HG03442 (cell line): ENCODE measurements around the gene CYB5B.

ENCODE experiments used
- ATAC-seq: cut with Tn5 transposase; IDR thresholded peaks from one replicate; pipeline ENCODE4 v1.9.1; 2021; ENCODE audit warnings: mild to moderate bottlenecking, moderate library complexity; ENCODE audit not compliant: unreplicated experiment

The CYB5B gene

DNA sequence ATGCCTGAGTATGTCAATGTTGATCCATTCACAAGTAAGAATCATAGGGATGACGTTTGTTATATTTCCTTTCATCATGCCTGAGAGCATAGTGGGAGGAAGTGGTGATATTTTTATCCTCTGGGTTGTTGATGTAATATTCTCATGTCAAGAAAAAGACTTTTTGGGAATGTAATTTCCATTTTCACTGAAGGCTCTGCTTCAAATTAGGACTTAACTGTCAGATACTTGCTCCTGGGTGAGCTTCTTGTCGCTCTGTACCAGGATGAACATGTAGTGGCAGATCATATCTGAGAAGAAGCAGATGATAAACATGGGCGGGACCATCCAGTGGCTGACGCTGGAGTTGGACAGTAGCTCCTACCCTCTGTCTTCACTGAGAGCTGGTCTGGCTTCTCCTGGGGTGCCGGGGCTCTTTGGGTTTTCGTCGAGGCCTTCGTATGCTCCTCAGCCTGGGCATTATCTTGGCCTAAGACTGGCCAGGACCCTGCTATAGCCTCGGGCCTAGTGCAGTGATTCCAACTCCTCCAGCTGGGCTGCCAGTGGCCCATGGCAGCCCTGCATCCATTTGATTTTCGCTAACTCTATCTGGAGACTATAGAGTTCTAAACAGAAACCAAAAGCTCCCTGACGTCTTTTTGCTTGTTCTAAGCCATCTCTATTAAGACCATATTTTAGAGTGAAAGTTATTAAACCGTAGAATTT lies 19.7 kb downstream of the CYB5B start:
- no peak for ATAC-seq

DNA sequence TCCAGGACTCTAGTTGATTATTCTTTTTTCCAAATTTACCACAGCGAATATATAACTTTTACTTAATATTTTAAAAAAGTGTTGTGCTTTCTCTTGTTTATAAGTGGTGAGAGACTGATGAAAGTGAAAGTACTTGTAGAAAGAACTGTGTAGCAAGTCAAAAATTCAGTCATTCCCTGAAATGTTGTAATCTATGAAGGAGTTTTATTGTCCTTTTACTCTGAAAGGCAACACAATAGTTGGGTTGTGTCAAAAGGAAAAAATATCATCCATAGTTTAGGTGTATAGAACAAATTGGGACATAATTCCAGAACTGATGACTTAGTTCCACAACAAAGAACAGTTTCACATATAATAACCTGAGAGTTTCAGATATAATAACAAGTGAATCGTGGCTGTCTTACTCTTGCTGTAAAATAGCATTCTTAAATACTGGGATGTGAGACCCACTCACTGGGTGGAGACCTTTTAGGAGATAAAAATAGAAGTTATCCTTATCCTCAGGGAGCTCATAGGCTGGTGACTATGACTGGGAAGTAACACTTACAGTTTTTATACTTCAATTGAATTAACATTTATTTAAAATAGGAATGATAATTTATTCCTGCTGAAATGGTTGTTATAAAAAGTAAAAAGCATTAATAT lies 20.6 kb downstream of the CYB5B start:
- no peak for ATAC-seq

DNA sequence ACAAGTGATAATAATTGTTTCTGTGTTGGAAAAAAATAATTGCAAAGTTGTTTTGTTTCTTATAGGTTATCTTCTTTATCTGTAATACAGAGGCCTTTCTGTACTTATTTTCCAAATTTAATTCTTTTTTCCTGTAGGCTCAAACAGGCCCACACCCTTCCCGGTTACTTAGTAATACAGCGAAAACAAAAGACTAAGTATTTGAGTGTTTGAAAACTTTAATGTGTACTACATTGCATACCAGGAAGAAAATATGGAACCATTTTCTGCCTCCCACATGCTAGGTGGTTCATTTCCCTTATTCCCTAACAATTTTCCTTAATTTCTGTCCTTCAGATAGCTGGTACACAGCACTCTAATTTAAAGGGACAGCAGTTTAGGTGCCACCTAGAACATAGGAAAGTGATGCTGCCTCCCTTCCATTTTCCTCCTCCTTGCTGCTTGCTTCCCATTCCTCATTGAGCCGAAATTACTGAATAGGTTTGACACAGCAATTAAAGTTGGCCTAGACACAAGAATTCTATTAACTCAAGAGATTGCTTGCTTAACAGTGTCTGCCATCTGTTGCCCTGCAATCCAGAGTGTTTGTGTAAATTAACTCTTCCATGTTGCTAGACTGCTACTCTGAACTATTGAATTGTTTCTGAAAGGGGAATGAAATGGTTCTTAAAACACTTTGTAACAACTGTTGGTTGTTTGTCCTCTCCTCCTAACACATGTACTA lies 24.2 kb downstream of the CYB5B start:
- no peak for ATAC-seq

DNA sequence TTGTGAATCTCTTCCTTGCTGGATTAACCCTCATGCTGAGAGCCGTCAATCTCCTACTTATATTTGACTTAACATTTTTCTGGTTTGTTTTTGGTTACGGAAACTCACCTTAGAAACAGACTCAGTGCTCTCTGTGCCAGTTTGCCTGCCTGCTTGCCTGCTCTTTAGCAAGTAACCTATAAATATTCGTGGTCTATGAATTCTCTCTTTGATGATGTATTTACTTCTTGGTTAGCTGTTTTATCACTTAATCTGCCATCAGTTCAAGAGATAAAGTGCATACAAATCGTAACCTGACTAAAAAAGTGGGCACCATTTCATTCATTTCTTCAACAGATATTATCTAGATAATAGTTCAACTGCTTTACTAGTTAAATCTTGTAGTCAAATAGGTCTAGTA lies 26.7 kb downstream of the CYB5B start:
- no peak for ATAC-seq

DNA sequence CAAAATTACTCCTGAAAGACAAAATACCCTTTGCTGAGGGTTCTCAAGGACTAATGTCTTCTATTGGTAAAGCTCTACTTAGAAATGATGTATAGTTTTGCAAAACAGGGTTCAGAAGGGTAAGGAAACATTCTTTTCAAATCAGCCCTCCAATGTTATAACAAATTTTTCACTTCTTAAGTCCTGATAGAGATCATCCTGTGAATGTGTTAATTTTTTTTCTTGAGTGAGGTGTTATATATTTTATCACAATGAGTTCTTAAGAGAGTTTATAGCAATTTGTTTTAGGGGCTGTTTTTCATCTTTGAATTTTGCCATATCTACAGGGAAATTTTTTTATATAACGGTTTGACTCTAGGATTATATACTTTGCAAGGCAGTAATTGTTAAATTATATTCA lies 29.5 kb downstream of the CYB5B start:
- no peak for ATAC-seq

DNA sequence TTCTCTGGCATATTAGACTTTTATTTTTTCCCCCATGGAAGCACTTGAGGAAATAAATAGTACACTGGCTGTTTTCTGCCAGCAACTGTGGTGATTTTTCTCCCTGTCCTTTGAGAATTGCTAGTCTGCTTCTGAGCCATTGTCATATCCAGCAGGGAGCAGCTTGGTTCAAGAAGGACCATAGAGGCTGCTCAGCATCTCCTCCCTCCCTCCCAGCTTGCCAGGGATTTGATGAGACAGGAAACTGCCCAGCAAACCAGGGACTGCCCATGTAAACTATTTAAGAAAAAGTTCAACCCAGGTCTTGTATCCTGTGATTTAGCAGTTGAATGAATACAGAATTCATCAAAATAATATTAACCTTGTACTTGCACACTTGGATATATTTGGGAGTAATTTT lies 39.5 kb downstream of the CYB5B start:
- no peak for ATAC-seq

DNA sequence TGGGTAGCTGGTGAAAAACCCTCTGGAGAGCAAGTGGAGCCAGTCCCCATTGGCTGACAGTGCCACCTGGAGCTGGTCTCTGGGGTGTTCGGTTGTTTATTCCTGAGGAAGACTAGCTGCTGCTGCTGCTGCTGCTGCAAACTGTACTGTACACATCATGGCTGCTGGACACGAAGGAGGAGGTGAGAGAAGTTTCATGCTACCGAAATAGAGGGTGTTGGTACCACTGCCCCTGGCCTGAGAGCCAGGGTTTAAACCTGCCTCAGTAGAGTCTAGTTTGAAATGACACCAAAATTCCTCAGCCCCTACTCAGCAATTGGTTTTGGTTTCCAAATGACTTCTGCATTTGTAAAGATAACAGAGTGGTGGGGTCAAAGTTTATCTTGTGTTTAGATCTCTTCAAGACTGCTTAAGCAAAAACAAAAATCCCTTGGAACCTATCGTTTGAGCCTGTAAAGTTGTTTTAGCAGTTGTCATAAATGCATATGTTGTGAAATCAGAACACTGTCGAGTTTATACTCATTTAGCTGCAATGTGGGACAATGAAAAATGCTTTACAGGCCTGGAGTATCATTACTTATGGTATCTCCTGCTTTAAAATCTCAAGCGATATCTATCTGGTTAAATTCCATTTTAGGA lies 40.8 kb downstream of the CYB5B start:
- peak; percentile 44 for ATAC-seq

DNA sequence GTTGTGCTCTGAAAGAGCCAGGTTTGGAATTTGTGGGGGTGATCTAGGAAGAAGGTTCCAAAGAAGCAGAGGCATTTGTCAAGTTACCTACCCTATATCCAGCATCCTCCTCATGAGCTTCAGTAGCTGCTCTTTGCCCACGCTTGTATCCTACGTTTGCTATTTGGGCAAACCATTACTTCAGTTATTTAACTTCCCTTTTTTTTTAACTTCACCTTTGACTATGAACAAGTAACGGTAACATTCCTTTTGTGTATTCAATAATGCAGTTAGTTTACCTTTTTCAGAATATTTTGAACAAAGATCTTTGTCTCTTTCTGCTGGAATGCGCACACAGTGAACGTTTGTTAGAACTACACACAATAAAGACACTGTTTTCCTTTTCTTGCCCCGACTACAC lies 41.5 kb downstream of the CYB5B start:
- ATAC-seq = no peak

DNA sequence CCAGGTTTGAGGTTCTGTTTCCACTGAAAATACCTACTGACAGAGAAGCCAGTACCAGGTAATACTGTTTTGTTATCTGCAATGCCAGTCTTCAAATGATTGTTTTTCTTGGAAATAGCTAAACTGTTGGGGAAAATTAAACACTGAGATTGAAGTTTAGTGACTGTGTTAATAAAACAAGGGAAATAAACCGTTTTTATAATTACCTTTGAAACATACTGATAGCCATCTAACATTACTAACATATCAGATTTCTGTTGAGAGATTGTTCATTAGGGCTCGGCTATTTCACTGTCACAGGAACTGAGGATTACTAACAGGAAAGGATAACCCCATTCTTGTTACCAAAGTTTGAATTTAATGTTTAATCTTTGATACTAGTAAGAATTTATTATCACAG lies 42.1 kb downstream of the CYB5B start:
- no peak for ATAC-seq

DNA sequence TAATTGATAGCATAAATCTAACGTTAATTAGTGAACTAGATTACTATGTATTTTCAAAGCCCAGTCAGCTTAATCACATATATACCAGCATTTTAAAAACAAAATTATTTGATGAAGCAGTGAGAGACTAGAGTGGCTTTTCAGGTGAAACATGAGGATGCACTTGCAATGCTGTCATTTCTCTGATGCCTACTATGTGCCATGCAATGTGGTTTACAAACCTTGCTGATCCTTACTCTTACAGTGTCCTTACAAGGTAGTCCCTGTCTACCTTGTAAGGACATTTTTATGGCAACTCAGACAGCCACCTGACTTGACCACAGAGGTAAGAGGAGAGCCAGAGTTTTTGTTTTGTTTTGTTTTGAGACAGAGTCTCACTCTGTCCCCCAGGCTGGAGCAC lies 42.7 kb downstream of the CYB5B start:
- ATAC-seq = no peak

DNA sequence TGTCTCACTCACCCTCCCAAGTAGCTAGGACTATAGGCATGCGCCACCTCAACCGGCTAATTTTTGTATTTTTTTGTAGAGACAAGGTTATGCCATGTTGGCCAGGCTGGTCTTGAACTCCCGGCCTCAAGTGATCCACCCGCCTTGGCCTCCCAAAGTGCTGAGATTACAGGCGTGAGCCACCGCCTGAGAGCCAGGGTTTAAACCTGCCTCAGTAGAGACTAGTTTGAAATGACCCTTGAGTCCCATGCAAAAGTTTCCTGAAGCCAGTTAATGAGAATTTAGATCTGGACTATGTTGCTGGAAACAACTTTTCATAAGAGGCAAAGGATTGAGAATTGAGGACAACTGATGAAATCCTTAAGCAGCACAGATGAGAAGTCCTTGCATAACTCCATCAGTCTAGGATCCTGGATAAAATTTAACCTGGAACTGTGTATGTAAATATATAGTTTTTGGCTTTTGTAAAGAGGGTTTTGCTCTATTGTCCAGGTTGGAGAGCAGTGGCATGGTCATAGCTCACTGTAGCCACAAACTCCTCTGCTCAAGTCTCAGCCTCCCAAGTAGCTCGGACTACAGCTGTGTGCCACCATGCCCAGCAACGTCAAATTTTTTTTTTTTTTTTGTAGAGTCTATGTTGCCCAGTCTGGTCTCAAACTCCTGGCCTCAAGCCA lies 43.2 kb downstream of the CYB5B start:
- ATAC-seq = no peak

DNA sequence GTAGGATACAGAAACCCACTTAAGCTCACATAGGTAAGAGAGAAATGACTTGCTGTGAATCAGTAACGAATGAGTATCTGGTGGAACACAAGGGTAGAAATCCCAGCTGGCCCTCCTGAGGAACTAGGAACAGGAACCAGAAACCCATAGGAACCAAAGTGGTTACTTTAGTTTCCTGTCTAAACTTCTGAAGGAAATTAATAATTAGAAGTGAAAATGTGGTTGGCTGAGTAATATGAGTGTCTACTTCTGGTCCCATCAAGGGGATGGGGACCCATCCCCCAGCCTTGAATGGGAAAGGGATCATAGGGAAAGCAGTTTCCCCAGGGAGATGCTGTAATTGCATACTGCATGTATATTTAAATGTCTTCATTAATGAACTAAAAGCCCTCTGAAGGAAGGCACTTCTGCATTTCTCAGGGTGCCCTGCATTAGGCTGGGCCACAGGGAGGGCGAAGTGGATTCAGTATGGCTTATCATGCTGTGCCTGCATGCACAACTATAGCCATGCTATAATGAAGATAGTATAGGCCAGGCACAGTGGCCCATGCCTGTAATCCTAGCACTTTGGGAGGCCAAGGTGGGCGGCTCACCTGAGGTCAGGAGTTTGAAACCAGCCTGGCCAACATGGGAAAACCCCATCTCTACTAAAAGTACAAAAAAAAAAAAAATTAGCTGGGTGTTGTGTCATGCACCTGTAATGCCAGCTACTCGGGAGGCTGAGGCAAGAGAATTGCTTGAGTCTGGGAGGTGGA lies 45.6 kb downstream of the CYB5B start:
- ATAC-seq = peak; percentile 50

DNA sequence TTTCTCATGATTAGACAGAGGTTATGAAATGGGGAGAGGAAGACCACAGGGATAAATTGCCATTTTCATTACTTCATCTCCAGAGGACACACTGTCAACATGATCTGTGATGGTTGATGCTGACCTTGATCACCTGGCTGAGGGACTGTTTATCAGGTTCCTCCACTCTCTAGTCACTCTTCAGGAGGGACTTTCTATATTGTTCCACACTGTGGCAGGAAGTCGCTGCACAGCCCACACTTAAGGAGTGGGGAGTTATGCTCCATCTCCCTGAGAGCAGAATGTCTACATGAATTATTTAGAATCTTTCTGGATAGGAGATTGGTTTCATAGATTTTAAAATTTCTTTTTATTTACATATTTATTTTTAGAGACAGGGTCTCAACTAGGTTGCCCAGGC lies 46.7 kb downstream of the CYB5B start:
- ATAC-seq = no peak

DNA sequence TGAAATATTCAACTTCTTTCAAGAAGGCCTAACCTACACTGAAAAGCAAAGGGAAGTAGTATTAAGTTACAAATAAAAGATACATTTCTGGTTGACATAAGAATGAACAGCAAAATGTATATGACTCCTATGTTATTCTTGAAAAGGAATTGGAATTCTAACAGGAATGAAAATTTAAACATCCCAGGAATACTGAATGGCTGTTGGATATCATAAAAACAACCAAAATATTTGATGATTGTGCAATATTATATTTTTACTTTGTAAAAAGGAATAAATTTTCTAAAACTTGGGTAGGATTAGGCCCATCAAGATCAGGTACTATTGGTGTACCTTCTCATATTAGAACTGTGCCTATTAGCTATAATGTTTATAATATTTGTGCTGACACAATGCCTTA lies 50.0 kb downstream of the CYB5B start:
- no peak for ATAC-seq

DNA sequence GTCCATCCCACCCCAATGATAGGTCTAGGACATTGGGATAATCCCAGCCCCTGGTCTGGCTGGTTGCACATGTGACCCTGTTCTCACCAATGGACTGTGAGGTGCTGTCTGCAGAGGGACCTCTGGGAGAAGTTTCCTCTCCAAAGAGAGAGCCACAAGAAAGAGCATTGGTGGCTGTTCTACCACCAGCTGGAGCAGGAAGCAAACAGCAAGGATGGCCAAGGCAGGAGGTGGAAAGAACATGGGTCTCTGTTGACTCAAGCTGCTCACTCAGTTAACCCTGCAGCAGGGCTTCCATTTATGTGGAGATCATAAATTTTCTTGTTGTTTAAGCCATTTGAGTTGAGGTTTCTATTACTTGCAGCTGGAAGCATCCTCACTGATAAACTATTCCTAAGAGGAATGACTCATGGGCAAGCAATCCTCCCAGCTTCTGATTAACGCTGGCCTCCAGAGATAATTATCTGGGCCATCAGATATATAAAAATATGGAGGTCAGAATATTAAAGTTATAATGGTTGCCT lies 52.6 kb downstream of the CYB5B start:
- ATAC-seq = no peak

DNA sequence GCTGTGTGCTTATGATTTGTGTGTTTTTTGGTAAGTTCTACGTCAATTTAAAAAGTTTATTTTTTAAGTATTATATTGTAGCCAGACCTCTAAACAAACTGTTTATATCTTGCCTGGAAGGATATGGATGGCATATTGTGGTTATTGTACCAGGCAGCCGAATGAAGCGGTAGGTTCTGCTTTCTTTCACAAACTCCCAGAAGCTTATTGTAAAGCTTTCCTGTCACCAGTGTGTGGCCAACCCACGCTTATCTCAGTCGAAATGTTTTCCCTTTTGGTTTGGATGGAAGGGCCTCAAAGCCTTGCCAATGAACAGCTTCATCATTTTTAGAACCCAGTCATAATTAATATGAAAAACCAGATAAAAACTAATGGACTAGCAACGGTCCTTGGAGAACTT lies 53.1 kb downstream of the CYB5B start:
- ATAC-seq = no peak

DNA sequence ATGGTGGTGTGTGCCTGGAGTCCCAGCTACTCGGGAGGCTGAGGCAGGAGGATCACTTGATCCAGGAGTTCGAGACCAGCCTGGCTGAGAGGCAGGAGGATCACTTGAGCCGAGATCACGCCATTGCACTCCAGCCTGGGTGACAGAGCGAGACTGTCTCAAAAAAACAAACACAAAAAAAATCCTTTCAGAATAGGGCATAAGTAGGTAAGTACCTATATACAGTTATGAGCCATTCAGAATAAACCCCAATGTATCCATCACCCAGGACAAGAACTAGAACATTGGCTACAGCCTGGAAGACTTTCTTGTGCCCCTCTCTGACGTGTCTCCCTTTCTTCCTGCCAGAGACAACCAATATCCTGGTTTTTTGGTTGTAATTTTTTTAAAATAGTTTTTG lies 54.3 kb downstream of the CYB5B start:
- no peak for ATAC-seq

DNA sequence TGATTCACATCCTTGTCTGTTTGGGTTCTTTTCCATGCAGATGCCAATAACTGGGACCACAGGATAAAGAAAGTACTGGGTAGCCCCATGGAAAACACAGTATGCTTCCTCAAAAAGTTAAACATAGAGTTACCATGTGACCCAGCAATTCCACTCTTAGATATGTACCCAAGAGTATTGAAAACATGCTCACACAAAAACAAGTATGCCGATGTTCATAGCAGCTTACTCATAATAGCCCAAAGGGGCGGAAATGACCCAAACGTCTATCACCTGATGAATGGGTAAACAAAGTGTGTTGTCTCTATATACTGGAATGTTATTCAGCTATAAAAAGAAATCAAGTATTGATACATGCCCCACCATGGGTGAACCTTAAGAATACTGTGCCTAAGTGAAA lies 55.4 kb downstream of the CYB5B start:
- no peak for ATAC-seq

DNA sequence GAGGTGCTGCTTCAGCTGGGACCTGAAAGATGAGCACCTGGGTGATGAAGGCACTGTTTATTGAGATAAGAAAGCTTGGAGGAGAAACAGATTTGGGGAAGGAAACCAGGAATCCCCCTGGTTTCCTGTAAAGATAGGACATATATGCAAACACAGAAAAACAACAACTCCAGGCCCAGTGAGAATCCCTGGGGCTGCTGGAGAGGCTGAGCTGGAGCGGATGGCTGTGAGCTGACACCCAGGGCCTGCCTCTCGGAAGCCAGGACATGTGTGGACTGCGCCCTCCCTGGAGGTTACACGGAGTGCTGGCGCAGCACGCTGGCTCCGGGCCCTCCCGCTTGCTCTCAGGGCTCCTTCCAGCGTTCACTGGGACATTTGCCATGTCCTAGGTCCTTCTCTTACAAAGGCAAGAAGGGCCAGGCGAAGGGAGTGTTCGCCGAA lies 57.5 kb downstream of the CYB5B start:
- no peak for ATAC-seq

DNA sequence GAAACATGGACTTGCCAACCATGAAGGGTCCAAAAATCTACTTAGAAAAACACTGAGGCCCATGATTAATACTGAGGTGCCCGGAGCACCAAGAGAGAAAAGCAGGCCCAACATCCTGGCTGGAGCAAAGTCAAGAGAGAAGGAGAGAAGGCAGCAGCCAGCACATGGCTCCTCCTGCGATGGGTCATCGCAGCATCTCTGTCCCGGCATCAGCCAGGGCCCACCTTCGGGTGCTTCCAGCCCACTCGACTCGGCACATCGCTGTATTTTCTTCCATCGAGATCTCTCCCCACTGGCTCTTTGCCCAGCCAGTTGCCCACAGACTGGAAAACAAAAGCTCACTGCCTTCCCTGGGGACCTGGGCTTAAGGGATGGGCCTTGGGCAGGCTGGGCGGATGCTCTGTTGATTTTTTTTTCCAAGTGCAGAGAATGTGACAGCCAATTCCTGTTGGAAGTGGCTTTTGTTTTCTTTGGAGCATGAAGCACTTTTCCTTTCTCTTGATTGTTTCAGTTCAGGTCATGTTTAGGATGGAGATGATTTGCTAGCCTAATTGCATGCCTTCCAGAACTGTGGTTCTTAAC lies 58.1 kb downstream of the CYB5B start:
- no peak for ATAC-seq
